ENCODE measurements around the gene EGLN3.
"Not testable (repeated sequence)": the region's sequence is repeated elsewhere in the genome, so short reads cannot be mapped to it uniquely, and the experiment has no call there.

The EGLN3 gene

DNA sequence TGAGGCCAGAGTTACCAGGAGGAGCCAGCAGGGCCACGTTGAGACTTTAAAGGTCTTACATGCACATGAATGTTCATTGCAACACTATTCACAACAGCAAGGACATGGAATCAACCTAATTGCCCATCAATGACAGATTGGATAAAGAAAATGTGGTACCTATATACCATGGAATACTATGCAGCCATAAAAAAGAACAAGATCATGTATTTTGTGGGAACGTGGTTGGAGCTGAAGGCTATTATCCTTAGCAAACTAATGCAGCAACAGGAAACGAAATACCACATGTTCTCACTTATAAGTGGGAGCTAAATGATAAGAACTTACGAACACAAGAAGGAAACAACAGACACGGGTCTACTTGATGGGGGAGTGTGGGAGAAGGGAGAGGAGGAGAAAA lies 11.6 kb upstream of the EGLN3 start:
- not testable (repeated sequence) for DNase-seq (ENCODE audit: low spot score)

DNA sequence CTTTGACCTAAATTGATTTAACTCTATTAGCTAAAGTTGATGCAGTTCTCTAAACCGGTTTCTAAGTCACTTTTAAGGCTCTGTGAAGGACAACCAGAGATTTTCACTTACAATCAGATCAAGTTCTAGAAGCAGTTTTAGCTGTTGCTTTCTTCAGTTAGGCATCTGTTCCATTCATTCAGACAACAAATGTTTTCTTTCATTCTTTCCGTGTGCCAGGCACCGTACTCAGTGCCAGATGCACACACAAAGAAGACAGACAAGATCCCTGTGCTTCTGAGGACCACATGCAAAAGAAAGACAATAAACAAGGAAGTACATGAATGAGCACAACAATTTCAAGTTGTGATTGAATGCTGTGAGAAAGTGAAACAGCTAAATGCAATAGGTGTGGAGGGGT lies 11.1 kb upstream of the EGLN3 start:
- no peak for DNase-seq (ENCODE audit: low spot score)

DNA sequence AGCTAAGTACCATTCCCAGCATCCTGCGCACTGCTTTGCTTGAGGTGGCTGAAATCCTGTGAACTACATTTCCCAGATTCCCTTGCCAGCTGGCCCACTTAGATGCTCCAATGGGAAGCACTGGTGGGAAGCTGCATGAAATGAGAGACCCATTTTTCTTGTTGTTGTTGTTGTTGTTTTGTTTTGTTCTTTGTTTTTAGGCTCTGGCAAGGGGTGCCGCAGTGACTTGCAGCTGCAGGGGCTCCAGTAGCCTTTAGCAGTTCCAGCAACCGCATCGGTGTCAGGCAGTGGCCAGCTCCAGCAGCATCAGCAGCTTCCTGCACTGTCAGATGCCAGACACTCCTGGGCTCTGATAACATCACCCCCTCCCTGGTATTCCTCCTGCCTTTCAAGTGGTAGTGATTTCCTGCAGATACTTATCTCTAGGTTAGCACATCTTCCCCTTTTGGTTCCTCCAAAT lies 8.8 kb upstream of the EGLN3 start:
- DNase-seq (ENCODE audit: low spot score): peak; percentile 82

DNA sequence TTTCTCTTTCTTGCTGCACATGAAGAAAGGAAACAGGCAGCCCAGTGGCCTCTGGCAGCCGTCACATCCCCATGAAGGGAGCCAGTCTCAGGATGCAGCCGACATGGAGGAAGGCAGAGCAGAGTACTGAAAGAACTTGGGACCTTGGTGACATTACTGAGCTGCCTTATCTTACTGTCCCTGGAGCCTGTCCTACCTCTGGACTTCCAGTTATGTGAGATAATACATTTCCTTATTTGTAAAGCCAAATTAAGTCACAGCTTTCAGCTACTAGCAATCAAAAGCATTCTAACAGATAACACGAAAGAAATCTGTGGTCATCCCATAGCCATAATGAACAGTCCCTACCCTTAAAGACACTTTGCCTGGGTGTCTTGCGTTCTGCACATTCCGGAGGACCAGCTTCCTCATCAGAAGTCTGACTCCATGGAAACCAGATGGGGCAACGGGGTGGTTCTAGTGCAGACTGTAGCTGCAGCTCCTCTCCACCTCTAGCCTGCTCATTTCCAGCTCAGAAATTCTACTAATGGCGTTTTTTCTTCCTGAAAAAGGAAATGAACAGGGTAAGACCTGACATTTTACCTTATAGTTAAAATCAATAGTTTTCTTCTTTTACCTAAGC lies 7.8 kb upstream of the EGLN3 start:
- no peak for DNase-seq (ENCODE audit: low spot score)

DNA sequence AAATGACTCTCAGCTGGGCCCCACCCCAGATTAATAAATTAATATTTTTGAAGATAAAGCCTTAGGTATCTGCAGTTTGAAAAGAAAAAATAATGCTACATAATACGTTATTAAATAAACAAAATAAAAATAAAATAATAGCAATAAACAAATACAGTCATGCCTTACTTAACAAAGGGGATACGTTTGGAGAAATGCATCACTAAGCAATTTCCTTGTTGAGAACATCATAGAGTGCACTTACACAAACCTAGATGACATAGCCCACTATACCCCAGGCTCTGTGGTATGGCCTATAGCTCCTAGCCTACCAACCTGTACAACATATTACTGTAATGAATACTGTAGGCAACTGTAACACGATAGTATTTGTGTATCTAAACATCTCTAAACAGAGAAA lies 7.1 kb upstream of the EGLN3 start:
- no peak for DNase-seq (ENCODE audit: low spot score)

DNA sequence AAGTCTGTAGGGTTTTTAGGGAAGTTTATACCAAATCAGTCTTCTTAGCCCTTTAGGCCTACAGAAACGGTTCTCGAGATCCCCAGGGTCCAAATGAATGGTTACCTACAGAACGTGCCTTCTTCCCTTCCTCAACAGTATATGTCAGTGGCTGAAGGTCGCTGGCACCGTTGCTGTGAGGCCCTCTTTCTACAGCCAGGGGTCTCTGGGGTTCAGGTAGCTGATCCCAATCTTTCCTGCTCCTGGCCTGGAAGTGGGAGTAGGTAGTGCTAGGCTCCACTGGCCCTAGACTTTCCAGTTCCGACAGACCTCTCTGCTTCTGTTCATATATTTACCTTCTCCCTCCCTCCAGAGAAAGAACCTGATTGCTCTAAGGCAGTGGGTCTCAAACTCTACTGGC lies 6.4 kb upstream of the EGLN3 start:
- DNase-seq (ENCODE audit: low spot score): no peak

DNA sequence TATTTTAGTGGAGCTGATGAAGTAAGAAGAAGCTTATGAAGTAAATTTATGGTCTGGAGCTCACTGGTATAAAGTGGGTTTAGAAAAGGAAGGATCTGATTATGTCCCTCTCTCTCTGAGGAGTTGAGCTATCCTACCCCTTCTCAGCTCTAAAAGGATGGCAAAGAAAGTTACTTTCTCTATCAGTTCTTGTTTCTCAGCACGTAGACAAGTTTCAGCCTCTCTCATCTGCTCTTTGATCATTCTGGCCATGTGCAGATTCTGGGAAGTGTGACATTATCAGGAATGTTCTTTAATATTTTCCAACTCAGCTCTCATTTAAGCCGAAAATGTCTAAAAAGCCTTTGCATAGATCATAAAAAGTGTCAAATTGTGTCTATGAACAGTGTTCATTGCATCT lies 5.8 kb upstream of the EGLN3 start:
- no peak for DNase-seq (ENCODE audit: low spot score)

DNA sequence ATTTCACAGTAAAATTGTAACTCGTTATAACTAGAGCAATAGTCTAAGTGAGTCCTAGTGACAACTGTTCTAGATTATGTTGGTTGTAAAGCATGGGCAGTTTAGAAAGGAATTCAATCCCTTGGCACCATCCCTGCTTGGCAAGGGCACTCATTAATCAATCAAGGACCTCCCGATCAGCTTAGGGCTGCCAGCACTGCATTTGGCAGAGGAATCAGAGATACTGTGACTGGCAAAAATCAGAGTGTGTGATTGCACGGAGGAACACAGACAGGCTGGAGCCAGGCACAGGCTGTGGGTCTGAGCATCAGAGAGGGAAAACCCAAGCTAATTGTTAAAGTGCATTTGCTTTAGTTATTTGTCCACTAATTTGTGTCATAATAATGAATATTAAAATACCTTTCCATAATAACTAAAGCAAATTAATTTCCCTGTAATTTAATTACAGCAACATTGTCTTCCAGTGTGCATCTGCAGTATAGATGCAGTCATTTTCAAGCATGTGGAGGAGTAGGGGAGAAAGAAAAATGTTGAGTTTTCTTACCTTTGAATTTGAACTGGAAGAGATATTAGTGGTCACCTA lies 3.2 kb upstream of the EGLN3 start:
- no peak for DNase-seq (ENCODE audit: low spot score)

DNA sequence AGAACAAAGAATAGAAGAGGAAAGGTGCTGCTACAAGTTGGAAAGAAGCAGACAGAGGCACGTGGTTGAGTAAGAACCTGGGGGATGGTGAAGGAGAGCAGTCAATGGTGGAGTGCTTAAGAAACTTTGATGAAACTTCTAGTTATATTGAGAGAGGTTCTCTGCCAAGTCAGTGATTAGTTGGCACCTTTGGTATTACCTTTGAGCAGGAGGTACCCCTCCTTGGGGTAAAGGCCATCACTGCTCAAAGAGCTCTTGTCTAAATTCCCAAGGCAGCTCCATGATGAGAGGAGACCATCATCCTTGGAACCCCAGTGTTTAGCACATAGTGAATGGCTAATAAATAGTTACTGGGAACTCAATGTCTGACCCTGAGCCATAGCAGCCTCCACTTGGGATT lies 1.7 kb upstream of the EGLN3 start:
- DNase-seq (ENCODE audit: low spot score): no peak

DNA sequence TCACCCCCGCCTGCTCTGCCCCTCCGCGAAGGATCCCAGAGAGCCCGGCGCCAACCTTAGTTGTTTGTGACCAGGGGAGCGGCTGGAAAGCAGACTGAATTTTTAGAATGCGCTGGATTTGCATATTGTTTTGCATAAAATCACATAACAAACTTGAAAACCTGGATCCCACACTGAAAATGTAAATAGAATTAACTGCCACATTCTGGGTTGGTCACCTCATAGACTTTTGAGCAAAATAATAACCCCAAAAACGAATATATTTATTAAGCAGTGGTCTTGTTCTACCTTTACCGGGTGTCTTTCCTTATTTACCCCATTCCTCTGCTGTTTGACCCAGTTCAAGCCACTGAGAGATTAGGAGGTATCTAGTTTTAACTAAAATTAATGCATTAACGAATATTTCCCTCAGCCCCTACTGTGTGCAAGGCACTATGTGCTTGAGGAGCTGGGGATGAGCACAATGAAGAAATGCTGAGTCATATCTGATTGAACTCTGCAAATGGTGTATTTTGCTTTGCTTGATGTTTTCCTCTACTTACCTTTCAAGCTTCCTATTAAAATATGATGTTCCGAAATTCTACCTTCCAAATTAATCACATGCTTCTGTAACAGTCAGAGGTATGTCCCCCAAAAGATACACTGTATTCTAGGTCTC lies 438 bp upstream of the EGLN3 start:
- no peak for DNase-seq (ENCODE audit: low spot score)

DNA sequence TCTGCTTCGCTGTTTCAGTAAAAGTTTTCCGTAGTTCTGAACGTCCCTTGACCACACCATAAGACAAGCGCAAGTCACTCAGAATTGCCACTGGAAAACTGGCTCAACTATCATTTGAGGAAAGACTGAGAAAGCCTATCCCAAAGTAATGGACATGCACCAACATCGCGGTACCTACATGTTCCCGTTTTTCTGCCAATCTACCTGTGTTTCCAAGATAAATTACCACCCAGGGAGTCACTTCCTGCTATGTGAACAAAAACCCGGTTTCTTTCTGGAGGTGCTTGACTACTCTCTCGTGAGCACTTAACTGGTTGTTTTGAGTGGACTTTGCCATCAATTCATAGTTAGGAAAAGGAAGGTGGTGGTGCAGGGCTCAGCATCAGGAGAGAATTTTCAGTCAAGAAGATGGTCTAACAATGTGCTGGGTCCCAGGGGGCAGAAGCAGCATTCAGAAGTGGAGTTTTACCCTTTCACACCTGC lies 1.4 kb downstream of the EGLN3 start:
- no peak for DNase-seq (ENCODE audit: low spot score)

DNA sequence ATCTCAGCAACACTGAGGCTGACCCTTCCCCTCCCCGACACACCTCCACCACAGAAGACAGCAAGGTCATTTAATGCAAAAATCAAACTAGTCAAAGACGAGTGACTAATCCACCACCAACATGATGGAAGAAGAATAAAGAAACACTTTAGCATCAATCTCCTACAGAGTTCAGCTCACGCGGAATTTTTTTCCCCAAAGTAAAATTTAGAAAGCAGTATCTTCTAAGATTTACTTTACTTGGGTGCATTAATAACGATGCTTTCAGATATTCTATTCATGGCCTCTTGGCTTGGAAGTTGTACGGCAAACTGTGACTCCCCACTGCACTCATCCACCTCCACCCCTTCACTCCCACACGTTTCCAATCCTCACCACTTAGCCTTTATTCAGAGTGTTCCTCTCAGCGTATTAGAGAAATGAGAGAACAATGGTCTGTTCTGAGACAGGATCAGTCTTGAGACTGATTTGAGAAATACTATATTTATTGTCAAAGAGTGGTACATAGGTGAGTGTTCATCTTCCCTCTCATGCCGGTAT lies 1.9 kb downstream of the EGLN3 start:
- no peak for DNase-seq (ENCODE audit: low spot score)

DNA sequence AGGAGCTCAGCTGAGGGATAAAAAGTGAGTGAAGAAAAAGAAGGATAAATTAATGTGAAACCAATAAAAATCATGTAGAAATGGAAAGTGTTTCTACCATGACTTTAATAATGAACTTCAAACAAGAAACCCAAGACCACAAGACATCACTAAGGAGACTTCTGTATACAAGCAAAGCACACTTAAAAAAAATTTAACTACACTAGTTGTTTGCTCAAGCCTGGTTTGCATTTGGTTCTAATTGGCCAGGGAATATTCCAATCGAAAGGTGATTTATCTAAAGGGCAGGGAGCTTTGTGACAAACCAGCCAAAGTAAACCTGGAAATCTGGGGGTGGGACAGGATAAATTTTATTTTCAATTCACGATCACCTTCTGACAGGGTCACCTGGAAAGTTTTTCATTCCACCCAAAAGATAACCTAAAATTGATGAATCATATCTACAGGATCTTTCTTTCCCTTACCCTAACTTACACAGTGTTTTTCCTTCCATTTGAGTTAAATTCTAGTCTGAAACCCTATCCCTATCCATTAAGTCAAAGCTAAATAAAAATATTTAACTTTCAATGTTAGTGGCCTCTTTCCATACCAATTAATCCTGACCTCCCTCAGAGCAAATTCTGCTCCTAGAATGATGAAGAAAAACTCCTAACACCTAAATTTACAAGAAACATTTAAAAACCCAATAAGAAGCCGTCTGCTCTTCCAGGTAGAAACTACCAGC lies 2.6 kb downstream of the EGLN3 start:
- no peak for DNase-seq (ENCODE audit: low spot score)

DNA sequence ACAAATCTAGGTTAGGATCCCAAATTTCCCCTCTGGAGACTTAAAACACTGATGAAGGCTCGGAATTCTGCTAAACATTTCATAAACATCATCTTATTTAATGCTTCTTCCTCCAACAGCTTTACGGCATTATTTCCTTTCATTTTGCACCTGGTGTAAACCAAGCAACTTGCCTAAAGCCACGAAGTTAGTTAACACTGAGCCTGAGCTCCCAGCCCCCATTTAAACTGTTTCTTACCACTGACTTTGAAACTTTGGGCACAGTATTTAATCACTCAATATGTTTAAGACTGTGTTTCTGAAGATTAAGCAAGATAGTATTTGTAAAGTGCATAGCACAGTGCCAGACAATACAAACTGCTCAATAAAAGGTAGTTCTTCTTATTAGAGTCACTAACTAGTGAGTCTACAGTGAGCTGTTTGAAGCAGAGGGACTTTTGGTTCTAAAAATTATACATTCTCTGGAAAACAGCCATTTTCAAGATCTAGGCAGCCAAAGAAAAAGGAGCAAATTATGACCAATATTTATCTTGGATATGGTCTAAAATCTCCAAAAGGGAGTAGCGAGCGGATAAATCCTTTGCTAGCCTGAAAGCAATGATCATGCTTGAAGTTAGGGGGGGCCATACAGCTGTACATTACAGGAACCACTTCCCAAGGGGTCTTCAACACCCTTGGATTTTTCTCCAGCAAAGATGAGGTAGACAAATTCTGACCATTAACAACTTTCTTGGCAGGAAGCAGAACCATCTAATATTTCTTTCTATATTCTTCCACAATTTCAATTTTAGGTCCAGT lies 4.0 kb downstream of the EGLN3 start:
- DNase-seq (ENCODE audit: low spot score): no peak

DNA sequence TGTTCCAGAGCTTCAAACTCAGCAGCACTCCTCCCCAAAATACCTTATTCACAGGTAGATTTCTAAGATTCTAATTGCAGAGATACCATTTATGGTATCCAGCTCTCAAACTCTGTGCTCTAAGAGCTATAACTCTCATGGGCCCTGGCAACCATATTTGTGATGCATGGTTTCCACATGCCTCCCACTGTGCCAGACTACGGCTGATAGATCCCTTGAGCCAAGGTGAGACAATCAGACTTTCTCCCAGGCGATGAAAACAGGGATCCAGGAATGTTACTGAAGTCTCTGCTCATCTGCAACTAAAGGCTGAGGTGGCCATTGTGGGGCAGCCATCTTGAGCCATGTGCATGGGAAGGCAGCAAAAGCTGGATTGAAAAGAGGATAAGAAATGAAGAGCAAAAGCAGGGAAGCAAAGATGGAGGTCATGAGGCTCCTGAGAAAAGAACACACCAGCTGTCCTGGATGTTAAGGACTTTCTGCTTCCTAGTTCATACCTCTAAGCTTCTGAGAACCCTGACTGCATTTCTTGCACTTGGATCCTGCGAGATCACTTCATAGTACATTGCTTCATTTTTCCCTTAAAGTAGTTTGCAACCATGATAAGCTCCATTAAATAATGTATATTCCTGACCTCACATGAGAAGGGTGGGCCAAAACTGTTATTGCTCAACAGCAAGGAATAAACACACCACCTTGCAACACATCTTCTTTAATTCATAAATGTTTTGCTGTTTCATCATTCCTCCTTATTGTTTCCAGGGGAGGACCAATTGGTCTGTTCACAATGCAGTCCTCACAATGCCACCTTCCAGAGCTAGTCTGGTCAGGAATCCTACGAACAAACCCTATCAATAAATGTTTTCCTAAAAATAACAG lies 5.4 kb downstream of the EGLN3 start:
- no peak for DNase-seq (ENCODE audit: low spot score)

DNA sequence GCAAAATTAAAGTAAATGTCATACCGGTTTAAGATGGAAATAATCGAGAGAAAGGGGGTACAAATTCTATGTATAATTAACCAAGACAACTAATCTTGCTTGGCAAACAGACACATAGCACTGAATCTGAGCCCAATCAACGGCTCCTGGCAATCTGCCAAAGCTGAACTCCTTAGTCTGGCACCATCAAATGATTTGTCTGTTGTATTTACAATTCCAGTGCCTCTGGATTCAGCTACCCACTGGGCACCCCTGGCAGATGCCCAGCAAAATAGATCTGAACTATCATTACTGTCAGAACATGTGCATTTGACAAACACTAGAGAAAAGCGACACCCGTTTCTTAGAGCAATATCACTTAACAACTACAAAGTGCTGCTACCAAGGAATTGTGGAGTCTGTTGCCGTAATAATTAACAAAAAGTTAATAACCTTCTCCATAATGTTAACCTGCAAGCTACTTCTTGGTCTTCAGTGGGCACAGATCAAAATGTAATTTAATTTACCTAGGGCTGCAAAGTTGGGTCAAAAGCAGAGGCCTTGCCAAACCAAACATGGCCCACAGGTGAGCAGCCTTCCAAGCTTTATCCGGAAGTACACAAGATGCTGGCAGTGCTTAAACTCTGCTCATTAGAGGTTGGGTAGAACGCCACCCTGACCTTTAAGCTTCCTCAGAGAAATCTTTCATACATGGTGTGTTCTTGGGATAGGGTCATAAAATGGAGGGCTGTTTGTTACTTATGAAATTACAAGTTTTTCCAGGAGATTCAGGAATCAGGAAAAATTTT lies 7.6 kb downstream of the EGLN3 start:
- no peak for DNase-seq (ENCODE audit: low spot score)

DNA sequence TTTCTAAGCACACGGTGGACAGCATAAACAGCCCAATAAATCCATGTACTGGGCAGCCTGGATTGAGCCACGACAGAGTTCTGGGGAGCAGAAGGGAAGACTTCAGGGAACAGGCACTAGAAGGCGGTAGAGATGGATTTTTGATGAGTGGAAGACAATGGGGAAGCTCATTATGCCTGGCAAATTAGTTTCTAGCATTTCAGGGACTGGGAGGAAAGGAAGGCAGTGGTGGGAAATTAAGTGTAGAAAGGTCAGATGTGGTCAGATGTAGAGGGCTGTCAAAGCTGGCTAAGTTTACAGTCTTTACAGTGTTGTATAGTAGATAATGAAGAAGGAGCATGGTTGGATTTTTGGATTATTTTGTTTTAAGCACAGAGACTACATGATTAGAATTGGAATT lies 9.2 kb downstream of the EGLN3 start:
- DNase-seq (ENCODE audit: low spot score): no peak

DNA sequence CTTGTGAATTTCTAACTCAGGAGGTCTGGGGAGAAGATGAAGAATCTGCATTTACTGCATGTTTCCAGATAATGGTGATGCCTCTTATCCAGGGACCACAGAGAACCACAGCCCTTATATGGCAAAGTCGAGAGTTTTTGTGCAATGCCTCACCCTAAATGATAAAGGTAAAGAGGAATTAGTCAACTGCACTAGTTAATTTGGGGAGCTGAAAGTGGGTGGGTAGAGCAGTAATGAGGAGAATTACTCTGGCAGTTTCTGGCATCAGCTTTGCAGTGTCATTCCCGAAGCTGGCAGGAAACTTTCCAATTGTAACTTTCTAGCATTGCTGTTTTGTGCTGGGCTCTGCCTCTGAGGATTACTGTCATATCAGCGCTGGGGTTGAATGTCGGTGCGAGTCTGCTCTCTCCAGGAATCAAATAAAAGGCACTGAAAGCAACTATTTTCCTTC lies 10.3 kb downstream of the EGLN3 start:
- DNase-seq (ENCODE audit: low spot score): no peak
